Posterior cingulate gyrus (tissue), 11 donors: ENCODE measurements around the gene OPRL1.
A peak's percentile ranks its signal among the peaks of the same experiment; 100 is the strongest.

Source experiments
- DNase-seq, 10 donors: peaks; one replicate each; pipeline versions ENCODE4 v3.0.0 to v3.0.0-alpha.2; 2020 to 2021; ENCODE audit warnings: mixed read lengths in 3 of 10
- intact Hi-C: fragments of 100-400 bp; cut with DNase I; formaldehyde crosslinking; loops from one replicate; pipeline ENCODE4 v1.15.1; 2023

The OPRL1 gene

GRCh38 chr20:64070244-64070993, 9.5 kb upstream of the OPRL1 start:
- intact Hi-C loops: no loop called here

DNA sequence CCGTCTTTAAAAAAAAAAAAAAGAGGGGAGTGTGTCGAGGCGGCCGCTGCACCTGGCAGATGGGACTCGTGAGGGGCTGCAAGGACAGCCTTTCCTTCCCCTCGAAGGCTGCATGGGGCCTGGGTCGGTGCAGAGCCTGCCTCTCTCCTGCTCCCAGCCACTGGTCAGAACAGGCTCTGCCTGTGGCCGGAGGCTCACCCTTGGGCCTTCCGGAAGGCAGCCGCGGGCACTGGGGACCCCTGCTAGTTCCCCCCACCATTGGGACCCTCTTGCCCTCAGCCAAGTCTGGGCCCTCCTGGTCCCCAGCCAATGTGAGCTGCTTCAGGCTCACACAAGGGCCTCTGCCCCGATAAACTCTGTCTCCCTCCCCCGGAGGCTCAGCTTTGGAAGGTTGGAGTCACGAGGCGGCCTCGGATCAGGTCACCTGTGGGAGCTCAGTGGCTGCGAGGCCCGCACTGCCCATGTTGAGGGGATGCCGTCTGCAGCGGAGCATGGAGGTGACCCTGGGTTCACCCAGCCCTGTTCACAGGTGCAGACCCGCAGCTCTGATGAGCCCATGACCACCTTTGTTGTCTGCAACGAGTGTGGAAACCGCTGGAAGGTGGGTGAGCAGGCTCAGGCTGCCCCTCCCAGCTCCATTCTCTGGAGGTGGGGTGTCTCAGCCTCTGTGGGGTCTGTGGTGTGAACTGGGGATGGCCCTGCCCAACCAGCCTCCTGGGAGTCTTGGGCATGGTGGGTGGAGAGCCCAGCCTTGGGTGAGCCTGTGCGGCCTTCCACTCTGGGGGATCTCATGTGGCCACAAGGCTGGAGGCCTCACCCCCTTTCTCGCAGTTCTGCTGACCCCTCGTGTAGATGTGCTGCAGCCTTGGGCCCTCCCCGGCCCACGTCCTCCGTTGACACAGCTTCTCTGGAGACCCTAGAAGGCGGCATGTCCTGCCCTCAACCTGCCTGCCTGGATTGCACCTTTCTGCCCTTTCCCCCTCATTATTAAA, 8.2 kb upstream of the OPRL1 start:
- DNase-seq: no peak
- intact Hi-C loops: no loop called here

More at GRCh38 chr20:64070244-64070993, 9.5 kb upstream of the OPRL1 start:
- no peak for DNase-seq

DNA sequence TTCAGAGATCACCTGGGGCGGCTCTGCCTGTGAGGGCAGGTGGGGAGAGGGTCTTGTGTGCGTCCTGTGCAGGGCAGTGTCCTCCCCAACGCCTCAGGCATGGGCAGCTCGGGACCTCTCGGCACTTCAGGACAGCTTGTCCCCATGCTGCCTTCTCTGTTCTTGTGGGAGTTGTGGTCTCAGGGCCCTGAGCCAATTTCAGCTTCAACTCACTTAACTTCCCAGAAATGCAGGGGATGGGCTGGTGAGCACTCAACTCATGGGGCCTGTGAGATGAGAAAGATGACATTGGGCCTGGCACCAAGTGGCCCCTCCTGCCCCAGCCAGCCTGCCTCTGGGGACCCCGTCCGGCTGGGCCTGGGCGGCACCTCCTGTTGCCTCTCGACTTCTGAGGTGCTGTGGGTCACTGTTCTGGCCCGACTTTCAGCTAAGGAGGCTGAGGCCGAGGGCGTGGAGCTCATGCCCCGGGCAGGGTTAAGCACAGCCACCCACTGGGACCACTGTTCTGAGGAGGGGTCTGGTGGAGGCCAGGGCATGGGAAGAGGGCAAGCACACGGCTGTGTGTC, 7.3 kb upstream of the OPRL1 start:
- intact Hi-C loops: no loop called here
- DNase-seq: no peak

DNA sequence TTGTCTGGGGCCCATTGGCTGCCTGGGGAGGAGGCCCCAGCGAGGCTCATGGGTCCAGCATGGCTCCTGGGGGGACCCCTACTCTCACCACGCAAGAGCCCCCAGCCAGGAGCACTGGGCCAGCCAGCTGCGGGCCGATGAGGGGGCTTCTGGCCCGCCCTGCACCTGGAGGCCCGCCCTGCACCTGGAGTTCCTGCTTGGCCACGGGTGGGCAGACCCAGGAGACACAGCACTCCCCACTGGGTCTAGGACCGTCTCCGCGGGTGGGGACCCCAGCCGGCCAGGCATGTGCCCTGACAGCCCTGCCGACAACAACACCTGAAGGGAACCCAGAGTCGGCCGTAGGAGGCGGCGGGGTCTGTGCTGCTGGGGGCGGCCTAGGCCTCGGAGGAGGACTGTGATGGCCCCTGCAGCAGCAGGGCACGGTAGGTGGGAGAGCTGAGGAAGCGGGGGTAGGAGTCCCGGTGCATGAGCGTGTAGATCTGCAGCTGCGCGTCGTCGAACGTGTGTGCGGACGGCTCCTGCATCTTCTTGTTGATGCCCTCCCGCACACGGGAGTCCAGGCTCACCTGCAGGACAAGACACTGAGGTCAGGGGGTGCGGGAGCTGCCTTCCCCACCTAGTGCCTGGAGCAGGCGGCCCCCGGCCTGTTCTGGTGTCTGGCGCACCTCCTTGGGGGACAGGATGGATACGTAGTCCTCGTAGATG, 6.3 kb upstream of the OPRL1 start:
- intact Hi-C loops: no loop called here
- DNase-seq: no peak

DNA sequence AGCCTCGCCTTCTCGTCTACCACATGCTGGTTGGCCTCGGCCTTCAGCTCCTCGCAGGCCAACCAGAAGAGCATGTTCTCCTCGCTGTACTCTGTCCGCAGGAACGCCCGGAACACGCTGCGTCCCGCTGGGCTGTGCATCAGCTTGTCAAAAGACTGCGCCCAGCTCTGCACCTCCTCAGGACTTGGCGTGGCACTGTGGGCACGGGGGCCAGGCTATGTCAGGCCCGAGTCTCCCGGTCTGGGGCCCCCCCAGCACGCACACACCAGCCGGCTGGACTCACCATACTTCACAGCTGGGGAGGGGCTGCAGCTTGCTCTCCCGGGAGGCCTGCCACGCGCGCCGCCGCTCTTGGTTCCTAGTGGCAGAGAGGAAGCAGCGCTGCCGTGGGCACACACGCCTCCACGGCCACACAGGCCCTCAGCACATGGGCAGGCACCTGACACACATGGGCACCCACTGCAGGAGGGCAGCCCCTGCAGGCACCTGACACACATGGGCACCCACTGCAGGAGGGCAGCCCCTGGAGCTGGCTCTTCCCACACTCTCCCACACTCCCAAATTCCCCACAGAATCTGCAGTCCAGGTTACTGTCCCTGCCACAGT, 5.6 kb upstream of the OPRL1 start:
- DNase-seq: no peak
- intact Hi-C loops: no loop called here

DNA sequence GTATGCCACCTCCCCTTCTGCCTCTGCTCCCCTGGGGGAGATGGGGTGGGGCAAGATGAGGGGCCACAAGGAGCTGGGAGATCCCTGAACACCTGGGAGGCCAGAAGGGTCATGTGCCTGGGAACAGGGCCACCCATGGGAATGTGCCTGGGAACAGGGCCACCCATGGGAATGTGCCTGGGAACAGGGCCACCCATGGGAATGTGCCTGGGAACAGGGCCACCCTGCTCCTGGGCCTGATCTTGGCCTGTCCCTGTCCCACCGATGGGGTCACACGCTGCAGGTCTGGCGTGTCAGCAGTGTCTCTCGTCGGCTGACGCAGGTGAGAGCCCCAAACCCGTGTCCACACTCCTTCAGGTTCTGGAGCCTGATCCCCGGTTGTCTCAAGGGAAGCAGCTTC, 4.9 kb upstream of the OPRL1 start:
- intact Hi-C loops: no loop called here
- no peak for DNase-seq

GRCh38 chr20:64075556-64075955, 4.3 kb upstream of the OPRL1 start:
- intact Hi-C loops: no loop called here
- no peak for DNase-seq

GRCh38 chr20:64076061-64076997, 3.6 kb upstream of the OPRL1 start:
- intact Hi-C loops: no loop called here
- DNase-seq: no peak

DNA sequence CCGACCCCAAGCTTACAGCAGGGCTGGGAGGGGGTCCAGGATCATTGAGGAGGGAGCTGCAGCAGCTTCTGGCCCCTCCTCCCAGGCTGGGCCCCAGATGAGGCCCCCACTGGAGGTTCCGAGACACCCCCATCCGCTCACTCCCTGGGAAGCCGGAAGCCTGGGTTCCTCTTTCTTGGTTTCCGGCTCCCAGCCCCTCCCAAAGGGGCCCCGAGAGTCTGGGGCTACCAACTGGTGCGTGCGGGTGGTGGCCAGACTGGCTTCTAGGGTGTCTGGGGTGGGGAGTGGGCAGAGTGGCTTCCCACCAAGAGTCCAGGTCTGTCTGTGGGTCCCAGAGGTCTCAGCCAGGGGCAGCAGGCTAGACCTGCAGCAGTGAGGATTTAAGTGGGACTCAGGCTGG, 2.8 kb upstream of the OPRL1 start:
- DNase-seq: peak in 1 of 10 donors; percentile 91

GRCh38 chr20:64077541-64077875, 2.4 kb upstream of the OPRL1 start:
- no peak for DNase-seq
- intact Hi-C loops: no loop called here

More for the DNA sequence above, 2.8 kb upstream of the OPRL1 start:
- intact Hi-C loops: no loop called here

DNA sequence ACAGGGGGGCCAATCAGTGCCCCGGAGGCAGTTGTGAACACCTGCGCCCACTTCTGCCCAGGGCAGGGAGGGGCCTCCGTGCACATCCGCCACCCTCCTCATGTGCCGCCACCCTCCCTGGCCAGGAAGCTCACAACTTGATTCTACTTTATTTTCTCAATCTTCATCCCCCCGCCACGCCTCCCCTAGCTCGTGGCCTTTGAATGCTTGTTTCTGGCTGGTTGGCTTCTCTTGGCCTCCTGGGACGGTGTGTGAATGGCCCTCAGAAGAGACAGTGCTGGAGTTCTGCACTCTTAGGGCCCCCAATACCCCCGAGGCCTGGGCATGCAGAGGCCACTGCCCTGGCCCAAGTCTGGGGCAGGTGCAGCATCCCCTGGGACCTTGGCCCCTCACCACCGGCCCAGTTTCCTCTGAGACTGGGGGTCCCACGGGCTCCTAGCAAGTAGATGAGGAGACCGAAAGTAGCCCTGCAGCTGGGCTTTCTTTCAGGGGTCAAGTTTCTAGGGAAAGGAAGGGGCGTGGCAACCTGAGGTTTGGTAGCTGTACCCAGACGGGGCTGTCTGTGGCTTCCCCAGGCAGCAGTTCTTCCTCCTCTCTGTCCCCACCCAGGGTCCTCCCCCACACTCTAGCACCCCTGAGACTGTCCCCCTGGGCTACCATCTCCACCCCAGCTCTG, 1.9 kb upstream of the OPRL1 start:
- DNase-seq: no peak

GRCh38 chr20:64078934-64079272, 979 bp upstream of the OPRL1 start:
- intact Hi-C loops: no loop called here
- DNase-seq: no peak

More for the DNA sequence above, 1.9 kb upstream of the OPRL1 start:
- intact Hi-C loops: no loop called here

GRCh38 chr20:64079273-64080012, 439 bp upstream of the OPRL1 start, which contains the start of gene RGS19:
RGS19 (minus strand) TSS chr20:64079518; CDS start chr20:64076886, 2,632 bp downstream.
- intact Hi-C loops: no loop called here
- DNase-seq: peak in 7 of 10 donors; percentile 52 to 94 (median 64)

DNA sequence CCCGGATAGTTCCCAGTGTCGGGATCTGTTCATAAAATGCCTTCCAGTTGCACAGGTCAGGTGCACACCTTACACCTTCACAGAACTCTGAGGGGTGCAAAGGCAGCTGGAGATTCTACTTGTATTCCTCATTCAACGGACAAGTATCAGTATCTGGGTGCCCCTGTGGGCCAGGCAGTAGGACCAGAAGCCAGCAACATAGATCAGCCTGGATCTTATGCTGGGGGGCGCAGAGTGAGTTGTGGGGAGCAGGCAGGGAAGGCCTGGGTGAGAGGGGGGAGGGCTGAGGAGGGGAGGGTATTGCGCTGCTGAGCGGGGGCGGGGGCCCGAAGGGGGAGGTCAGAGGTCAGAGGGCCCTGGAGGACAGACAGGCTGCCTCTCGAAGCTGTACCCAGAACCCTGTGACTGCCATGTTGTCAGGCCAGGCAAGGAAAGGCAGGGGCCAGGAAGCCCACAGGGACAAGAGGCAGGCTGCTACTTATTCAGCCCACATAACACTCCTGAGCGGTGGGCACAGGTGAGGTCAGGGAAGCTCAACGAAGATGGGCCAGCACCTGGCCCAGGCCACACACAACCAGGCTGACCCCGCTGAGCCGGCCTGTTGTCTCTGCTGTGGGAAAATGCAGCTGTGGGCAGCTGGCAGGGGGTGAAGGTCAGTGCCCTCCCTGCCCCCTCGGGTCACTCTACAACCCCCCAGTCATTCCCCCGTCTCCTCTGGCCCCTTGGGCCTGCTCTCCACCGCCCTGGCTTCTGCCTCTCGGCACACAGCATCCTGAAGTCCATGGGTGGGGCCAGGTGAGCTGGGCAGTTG, 1.1 kb downstream of the OPRL1 start:
- DNase-seq: no peak
- intact Hi-C loops: no loop called here

DNA sequence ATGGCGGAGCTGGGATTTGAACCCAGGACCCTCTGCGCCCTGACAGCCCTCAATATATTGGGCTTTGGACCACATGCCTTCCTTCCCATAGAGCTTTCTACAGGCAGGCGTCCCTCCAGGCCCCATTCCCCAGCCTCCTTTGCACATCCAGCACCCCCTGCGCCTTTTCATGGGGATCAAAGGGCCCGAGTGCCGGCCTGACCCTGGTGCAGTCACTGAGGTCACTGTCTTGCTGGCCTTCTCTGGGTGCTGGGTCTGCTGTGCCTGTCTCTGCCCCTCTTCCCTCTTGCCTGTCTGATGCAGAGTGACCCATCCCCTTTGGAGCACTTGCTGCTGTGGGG, 1.7 kb downstream of the OPRL1 start:
- intact Hi-C loops: no loop called here
- DNase-seq: no peak

- DNase-seq: no peak
- intact Hi-C loops: no loop called here
Measured at GRCh38 chr20:64082126-64082731, 2.3 kb downstream of the OPRL1 start.
